ENCODE results near the gene ARHGAP19.
"Not testable (repeated sequence)": the region's sequence is repeated elsewhere in the genome, so short reads cannot be mapped to it uniquely, and the experiment has no call there.

ARHGAP19 gene

DNA sequence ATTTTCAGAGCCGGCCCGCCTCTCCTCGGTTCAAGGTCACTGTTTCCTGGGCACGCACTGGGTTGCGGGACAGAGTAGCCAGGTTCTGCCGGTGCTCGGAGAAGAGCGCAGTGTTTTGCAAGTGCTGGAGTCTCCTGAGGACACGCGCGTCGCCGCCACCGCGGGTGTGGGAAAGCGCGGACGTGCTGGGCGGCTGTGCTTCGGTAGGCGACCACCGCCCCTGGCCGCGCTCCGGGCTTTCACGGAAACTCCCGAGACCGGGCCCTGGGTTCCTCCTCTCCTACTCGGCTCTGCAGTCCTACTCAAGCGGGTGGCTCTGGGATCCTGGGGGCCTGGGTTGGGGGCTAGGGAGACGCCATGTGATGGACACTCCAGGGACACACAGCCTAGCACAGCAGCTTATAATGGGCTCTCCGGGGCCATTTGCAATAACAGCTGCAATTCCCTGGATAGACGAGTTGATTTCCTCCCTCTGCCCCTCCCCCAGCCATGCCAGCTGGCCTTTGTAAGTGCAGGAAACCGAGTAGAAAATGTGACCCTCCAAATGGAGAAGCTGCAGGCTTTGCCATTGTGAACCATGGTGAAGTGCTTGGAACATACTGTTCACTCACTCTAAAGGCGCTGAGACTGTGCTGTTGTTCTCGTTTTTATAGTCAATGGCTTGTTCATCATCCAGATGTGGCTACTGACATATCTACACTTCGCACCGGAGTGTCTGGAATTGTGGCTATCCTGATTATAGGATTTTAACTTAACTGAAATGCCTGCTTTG, 28.8 kb upstream of the ARHGAP19 start:
- no peak for DNase-seq

DNA sequence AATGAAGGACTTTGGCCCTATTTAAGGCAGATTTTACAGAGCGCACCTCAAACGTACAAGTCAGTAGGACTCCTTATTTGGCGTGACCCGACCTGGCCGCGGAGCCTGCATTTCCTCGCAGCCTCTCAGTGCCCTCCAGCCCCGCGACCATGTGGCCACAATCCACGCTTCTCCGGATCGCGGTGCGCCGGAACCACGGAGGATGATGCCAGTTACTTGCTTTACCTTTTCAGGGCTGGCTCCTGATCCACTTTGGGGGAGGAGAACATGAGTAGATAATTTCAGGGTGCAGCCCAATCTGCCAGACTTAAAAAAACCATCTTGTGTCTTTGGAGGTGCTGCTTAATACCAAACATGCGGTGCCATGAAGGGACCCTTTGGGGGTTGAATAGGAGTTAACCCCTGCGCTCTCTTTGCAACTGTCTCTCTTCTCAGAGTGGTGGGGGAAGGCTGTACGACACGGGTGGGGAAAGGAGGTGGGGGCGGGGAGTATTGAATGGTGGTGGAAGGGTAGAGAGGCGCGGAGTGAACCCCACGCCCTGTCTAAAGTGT, 28.1 kb upstream of the ARHGAP19 start:
- peak; percentile 38 for DNase-seq

DNA sequence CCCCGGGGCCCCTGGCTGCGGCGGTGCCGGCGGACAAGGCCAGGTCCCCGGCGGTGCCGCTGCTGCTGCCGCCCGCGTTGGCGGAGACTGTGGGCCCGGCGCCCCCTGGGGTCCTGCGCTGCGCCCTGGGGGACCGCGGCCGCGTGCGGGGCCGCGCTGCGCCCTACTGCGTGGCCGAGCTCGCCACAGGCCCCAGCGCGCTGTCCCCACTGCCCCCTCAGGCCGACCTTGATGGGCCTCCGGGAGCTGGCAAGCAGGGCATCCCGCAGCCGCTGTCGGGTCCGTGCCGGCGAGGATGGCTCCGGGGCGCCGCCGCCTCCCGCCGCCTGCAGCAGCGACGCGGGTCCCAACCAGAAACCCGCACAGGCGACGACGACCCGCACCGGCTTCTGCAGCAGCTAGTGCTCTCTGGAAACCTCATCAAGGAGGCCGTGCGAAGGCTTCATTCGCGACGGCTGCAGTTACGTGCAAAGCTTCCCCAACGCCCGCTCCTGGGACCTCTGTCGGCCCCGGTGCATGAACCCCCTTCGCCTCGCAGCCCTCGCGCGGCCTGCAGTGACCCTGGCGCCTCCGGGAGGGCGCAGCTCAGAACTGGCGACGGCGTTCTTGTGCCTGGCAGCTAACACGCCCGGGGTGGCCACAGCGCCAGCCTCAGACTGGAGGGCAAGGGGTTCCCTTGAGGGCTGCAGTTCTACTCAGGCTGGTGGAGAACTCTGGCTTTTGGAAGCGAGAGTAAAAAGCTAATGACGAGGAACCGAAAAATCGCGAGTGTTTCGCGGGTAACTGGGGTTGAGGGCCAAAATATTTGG, 27.4 kb upstream of the ARHGAP19 start:
- DNase-seq: peak; percentile 62

DNA sequence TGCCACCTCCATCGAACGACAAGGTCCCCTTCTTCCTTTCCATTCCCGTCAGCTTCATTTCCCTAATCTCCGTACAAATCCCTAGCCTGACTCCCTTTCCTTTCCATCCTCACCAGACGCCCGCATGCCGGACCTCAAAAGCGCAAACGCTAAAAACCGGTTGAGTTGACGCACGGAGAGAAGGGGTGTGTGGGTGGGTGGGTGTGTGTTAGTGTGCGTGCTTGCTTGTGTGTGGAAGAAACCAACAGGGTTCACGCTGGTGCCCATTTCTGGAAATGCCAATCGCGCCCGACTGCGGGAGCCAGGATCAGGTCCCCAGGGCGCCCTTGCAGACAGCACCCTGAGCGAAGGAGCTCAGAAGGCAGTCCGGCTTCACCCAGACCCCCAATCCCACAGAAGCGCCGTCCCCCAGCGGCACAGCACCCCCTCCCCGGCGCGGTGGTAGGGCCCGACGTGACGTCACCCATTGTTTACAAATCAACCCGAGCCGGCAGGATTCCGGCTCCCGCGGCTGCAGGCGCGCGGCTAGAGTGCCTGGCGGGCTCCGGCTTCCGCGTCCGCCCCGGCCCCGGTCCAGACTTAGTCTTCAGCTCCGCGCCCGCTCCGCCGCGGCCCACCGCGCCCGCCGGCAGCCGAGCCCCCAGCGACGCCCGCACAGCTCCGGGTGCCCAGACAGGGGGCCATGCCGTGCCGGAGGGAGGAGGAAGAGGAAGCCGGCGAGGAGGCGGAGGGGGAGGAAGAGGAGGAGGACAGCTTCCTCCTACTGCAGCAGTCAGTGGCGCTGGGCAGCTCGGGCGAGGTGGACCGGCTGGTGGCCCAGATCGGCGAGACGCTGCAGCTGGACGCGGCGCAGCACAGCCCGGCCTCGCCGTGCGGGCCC, 26.6 kb upstream of the ARHGAP19 start, which contains the start of gene FRAT1:
FRAT1 (plus strand) TSS at position 500 of the 880 bp plus-strand sequence; CDS start at position 683, 183 bp downstream.
- DNase-seq: peak; percentile 91

DNA sequence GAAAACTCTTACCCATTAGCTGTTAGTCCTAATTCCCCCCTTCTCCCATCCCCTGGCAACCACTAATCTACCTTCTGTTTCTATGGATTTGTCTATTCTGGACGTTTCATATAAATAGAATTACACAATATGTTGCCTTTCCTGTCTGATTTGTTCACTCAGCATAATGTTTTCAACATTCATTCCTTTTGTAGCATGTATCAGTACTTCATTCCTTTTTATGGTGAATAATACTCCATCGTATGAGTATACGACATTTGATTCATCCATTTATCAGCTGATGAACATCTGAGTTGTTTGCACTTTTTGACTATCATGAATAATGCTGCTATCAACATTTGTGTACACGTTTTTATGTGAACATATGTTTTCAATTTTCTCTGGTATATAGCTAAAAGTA, 22.2 kb upstream of the ARHGAP19 start:
- DNase-seq: no peak

DNA sequence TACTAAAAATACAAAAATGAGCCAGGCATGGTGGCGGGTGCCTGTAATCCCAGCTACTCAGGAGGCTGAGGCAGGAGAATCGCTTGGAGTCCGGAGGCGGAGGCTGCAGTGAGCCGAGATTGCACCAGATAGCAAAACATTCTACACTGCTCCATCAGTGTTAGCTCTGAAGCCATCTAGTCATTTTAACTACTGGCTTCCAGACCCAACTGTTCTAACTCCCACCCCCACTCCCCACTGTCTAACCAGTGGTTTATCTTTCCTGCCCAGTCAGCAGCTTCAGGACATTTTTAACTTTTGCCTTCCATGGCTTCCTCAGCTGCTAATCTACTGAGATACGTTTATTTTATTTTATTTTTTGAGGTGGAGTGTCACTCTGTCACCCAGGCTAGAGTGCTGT, 20.5 kb upstream of the ARHGAP19 start:
- no peak for DNase-seq

DNA sequence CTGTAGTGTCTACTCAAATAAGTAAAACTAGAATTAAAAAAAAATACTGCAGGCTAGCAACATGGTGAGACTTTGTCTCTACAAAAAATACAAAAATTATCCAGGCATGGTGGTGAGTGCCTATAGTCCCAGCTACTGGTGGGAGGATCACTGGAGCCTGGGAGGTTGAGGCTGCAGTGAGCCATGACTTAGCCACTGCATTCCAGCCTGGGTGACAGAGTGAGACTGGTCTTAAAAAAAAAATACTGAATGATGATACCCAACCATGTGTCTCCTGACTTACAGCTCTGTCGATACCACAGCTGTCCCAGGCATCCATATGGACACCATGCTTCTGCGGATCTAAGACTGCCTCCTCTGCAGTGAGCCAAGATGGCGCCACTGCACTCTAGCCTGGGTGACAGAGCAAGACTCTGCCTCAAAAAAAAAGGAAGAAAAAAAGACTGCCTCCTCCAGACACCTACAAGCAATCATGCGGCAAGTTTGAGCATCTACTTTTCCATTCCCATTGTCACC, 18.7 kb upstream of the ARHGAP19 start:
- no peak for DNase-seq

DNA sequence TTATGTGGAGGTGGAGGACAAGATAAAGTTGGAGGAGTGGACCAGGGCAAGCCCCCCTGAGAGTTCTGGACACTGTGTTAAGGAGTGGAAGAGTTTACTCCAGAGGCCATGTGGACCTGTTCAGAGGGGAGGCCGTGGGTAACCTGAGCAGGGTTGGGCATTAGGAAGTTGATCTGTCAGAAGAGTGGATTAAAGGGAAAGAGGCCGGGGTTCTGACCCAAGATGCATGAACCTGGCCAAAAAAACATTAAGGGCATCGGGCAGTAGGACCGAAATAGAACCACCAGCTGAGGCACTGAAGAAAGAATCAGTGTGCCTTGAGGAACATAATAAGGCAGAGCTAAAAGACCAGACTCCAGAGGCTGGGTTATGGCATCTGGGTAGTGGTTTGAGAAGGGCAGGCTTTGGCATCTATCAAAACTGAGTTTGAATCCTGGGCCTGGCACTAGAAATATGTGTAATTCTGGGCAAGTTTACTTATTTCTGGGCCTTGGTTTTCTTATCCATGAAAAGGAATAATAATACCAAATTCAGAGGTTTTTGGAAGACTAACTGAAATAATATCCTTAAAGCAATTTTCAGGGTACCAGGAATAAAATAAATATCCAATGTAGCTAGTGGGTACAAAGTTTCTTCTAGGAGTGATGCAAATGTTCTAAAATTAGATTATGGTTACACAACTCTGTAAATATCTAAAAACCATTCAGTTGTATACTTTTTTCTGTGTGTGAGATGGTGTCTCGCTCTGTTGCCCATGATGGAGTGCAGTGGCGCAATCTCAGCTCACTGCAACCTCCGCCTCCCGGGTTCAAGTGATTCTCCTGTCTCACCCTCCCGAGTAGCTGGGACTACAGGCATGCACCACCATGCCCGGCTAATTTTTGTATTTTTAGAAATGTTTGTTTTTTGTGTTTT, 15.7 kb upstream of the ARHGAP19 start:
- DNase-seq: no peak

DNA sequence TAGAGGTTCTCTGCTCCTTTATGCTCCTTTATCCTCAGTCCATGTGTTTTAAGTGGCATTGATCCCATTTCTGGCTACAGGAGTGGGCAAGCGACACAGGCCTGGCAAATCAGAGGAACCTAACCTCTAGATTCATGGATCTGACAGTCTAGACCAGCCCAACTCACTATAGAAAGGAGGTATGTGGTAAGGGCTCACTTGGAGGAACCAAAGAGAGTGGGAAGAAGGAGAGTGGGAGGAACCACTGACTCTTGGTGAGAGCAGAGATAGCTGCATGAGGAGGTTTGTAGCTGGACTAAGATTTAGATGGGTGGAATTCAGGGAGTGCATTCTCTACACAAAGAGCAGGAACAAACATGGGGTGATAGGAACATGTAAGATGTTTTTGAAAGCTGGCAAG, 15.0 kb upstream of the ARHGAP19 start:
- DNase-seq: no peak

DNA sequence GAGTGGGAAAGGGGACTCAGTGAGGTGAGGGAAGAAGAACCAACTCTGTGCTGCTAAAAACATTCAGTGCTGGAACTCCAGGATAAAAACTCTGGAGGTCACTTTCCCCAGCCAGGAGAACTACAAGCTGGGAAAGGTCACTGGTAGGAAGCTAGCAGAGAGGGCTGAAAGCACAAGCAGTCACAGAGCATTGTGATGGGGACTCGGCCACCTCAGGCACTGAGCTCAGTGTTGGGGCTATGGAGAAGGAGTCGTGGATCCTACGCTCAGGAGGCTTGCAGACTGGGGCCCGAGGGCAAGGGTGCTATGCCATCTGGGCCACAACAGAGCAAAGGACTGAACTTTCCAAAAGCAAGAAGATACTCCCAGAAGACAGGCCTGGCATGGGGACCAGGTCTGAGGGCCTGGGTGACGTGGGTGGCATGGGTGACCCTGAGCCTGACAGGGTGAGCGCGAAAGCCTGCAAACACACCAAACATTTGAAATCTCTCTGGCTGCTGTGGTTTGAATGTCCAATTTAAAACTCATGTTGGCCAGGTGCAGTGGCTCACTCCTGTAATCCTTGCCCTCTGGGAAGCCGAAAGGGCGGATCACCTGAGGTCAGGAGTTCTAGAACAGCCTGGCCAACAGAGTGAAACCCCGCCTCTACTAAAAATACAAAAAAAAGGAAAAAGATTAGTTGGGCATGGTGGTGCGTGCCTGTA, 9.8 kb upstream of the ARHGAP19 start:
- DNase-seq: no peak

DNA sequence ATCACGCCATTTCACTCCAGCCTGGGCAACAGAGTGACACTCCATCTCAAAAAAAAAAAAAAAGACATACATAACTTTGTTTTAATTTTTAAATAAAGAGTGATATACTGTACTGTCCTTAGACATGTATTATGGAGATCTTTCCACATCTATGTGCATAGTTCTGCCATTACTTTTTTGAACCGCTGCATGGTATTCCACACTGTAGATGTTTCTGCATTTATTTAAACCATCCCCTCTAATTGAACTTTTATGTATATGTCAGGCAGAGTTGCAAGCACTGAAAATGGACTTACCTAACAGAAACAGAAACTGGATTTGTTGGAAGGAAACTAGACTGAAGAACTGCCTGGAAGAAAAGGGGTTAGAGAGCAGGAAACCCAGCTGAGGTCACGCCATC, 8.5 kb upstream of the ARHGAP19 start:
- no peak for DNase-seq

DNA sequence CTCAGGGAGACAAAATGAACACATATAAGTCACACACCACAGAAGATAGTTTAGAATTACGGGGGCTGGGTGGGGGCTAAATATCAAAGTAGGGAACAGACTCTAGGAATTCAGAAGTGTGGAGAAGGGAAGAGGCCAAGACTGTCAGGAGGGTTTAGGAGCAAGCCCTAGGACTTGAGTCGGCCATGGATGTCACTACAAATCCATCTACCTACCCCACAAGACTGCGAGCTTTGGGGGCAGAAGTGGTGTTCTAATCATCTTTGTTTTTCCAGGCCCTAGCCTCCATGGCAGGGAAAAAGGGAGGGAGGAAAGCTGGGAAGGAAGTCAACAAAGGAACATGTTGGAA, 5.8 kb upstream of the ARHGAP19 start:
- DNase-seq: no peak

DNA sequence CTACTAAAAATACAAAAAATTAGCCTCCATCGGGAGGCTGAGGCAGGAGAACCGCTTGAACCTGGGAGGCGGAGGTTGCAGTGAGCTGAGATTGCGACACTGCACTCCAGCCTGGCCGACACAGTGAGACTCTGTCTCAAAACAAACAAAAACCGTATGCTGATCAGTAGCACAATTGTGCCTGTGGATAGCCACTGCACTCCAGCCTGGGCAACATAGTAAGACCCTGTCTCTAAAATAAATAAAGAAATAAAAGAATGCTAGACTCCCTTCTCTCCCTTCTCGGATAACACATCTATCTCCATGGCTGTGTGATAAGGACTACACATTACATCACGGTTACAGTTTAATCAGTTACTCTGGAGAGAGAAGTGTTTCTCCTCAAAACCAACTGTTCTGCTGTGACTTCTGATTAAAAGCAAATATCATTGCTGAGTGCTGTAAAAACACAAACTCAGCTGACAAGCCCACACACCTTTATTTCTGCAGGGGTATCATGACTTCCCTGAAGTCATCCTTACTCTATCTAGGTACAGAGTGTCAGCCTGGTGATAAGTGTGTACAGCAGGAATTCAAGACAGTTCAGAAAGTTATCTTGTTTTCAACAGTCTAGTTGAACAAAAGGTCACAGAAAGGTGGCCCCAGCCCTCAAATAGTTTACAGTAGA, 5.3 kb upstream of the ARHGAP19 start:
- DNase-seq: no peak

DNA sequence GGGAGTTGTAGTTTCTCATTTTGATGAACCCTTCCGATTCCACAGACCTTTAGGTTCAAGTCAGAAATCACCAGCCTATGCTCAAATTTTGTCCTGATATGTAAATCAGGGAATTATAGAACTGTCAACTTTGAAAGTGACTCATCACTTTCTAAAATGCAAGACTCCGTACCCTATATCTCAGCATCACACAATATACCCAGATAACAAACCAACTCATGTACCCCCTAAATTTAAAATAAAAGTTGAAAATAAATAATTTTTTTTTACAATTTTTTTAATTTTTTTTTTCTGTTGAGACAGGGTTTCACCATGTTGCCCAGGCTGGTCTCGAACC, 393 bp upstream of the ARHGAP19 start:
- DNase-seq: no peak

DNA sequence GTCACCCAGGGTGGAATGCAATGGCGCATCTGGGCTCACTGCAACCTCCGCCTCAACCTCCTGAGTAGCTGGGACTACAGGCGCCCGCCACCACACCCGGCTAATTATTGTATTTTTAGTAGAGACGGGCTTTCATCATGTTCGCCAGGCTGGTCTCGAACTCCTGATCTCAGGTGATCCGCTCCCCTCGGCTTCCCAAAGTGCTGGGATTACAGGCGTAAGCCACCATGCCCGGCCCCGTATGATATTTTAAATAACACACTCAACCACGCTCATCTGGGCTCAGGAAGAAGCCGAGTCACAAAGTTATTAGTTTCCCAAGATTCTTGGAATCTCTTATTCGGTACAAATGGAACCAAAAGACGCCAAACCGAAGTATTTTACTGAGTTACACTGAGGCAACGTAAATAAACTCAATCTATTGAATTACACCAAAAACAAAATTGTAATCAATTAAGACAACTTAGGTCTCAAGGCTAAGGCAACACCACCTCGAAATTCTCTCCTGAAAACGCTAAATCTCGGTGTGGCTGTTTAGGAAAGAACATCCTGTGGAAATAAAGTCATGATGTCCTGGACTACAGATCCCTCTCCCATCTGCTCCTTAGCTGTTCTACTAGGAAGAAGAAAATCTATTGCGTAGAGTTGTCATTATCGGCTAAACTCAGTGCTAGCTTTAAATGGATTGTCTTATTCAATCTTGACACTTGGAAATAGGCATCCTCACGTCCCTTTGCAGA, 910 bp downstream of the ARHGAP19 start:
- DNase-seq: no peak

DNA sequence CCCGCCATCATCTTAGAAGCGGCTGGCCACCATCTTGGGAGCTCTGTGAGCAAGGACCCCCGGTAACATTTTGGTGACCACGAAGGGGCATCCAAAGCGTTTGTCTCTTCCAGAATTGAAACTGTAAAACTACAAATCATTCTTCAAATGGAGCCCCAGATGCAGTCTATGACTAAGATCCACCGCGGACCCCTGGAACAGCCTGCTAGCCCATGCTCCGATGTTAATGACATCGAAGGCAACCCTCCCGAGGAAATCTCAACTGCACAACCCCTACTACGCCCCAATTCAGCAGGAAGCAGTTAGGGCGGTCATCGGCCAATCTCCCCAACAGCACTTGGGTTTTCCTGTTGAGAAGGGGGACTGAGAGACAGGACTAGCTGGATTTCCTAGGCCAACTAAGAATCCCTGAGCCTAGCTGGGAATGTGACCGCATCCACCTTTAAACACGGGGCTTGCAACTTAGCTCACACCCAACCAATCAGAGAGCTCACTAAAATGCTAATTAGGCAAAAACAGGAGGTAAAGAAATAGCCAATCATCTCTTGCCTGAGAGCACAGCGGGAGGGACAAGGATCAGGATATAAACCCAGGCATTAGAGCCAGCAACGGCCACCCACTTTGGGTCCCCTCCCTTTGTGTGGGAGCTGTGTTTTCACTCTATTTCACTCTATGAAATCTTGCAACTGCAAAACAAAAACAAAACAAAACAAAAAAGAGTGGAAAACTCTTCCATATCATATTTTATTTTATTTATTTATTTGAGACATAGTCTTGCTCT, 1.7 kb downstream of the ARHGAP19 start:
- DNase-seq: not testable (repeated sequence)

DNA sequence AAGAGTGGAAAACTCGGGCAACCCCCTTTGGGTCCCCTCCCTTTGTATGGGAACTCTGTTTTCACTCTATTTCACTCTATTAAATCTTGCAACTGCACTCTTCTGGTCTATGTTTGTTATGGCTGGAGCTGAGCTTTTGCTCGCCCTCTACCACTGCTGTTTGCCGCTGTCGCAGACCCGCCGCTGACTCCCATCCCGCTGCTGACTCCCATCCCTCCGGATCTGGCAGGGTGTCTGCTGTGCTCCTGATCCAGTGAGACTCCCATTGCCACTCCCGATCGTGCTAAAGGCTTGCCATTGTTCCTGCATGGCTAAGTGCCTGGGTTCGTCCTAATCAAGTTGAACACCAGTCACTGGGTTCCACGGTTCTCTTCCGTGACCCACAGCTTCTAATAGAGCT, 2.4 kb downstream of the ARHGAP19 start:
- DNase-seq: not testable (repeated sequence)

DNA sequence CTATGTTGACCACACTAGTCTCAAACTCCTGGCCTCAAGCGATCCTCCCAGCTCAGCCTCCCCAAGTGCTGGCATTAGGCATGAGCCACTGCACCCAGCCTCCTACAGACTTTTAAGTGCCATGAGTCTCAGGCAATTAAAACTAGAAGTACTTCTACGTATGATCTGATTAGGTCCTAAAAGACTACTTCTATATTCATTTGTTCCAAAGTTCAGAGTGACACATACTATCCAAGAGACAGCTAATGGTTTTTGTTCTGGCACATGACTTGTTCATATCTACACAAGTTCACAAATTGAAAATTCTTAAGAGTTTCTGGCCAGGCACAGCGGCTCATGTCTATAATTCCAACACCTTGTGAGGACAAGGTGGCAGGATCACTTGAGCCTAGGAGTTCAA, 11.7 kb downstream of the ARHGAP19 start:
- no peak for DNase-seq
